Measurements from ENCODE around the gene LRFN3. TPM values are rescaled to one million over a fixed set of nuclear protein-coding genes. Genes with fewer than 3 reads are reported as not detected.
A peak's percentile ranks its signal among the peaks of the same experiment; 100 is the strongest.

The LRFN3 gene
- total and polyA plus RNA-seq, 2 of the 13 experiments (the other 11 are each of a cell fraction or from before 2014, with no cell fraction given): 0.74 to 1.6 TPM

DNA sequence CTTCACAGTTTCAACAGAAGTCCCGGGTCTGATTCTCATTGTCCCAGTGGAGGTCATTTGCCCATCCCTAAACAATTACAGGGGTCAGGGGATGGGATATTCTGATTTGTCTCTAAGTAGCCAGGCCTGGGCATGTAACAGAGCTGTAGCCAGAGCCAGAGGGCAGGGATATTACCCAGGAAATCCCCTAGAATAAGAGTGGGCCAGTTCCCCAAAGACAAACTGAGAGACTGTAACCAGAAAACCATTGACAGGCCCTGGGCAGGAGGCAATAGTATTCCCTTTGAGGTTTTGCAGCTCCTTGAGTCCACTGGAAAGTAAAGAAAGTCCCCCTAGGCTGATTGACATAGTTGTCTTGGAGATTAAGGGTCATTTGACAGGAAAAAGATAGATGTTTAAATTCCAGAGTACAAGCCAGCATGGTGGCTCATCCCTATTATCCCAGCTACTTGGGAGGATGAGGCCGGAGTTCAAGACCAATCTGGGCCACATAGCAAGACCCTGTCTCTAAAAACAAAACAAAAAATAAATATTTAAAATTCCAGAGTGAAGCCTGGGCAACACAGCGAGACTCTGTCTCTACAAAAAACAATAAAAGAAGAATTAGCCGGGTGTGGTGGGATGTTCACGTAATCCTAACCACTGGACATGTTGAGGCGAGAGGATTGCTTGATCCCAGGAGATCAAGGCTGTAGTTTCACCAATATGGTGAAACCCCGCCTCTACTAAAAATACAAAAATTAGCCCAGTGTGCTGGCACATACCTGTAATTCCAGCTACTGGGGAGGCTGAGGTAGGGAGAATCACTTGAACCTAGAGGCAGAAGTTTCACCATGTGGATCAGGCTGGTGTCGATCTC is 57.0 kb downstream of the LRFN3 start:
- Histone ChIP-seq H3K4me2 (ENCODE audit: low read depth, low read length) (no peak overlapping the region), H3K79me2 (ENCODE audit: insufficient read depth, low read length) (peaks cover 24% of the 10 kb centered on the region), H4K20me1 (ENCODE audit: insufficient read depth, low read length) (peaks cover 5% of the 10 kb centered on the region), H3K27ac (ENCODE audit: extremely low read length, insufficient read depth, low read length) (no peak overlapping the region), H3K9ac (ENCODE audit: insufficient read depth, low read depth, low read length) (no peak overlapping the region), H3K4me3 (replicated peaks in 1 of 3; ENCODE audit: insufficient read depth in 1 of 3, low read depth in 2 of 3, low read length in 3 of 3) (no peak overlapping the region), H3K4me1 (ENCODE audit: insufficient read depth, low read length) (peaks cover 42% of the 10 kb centered on the region), H2AFZ (ENCODE audit: low read length) (no peak overlapping the region), H3K27me3 (ENCODE audit: control insufficient read depth in 1 of 2, insufficient read depth in 2 of 2, low read length in 2 of 2) (no peaks in the 10 kb centered on the region), H3K9me3 (ENCODE audit: low read length) (no peaks in the 10 kb centered on the region), H3K36me3 (replicated peaks in 1 of 2; ENCODE audit: control insufficient read depth in 1 of 2, insufficient read depth in 2 of 2, low read length in 2 of 2) (peaks cover 4 to 6% of the 10 kb centered on the region in 2 experiments; a peak in 2 of 5 replicates)
- no peak for DNase-seq (ENCODE audit: low spot score)
- POLR2A ChIA-PET: interaction anchor here (4.2 kb wide), 1 partner anchor 61 kb away, joined by 14 read pairs; the partner anchor contains the start of genes THAP8 and WDR62
- intact Hi-C loops (cut with micrococcal nuclease; ENCODE audit: unreplicated experiment): no loop called here
- no TSS peak for BruUV-seq (replicated peaks)
- no peak for TF ChIP-seq HNF4A (CRISPR knock-in tag; IDR thresholded peaks at IDR 0.05)
- no peak for TF ChIP-seq NR3C1 (CRISPR knock-in tag; IDR thresholded peaks at IDR 0.05)
- TF ChIP-seq REST (IDR thresholded peaks at IDR 0.05; ENCODE audit: borderline replicate concordance in 1 of 2, low read depth in 1 of 2, low read length in 2 of 2): no peak
- TF ChIP-seq ZNF121 (CRISPR knock-in tag; IDR thresholded peaks at IDR 0.05): 0 out of 2 replicates have a peak, but pooled peaks have one; percentile 30
- no peak for TF ChIP-seq POLR2AphosphoS5 (IDR thresholded peaks at IDR 0.05; ENCODE audit: low read depth, low read length)
- TF ChIP-seq GATA4 (IDR thresholded peaks at IDR 0.05; ENCODE audit: borderline replicate concordance, low read depth): no peak
- TF ChIP-seq, protein P1, sequence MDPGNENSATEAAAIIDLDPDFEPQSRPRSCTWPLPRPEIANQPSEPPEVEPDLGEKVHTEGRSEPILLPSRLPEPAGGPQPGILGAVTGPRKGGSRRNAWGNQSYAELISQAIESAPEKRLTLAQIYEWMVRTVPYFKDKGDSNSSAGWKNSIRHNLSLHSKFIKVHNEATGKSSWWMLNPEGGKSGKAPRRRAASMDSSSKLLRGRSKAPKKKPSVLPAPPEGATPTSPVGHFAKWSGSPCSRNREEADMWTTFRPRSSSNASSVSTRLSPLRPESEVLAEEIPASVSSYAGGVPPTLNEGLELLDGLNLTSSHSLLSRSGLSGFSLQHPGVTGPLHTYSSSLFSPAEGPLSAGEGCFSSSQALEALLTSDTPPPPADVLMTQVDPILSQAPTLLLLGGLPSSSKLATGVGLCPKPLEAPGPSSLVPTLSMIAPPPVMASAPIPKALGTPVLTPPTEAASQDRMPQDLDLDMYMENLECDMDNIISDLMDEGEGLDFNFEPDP (CRISPR knock-in tag; conservative IDR thresholded peaks at IDR 0.05): no peak
- TF ChIP-seq ATF4 (CRISPR knock-in tag; IDR thresholded peaks at IDR 0.05): no peak
- no peak for TF ChIP-seq ZNF775 (CRISPR knock-in tag; IDR thresholded peaks at IDR 0.05; ENCODE audit: borderline replicate concordance)
- no peak for FAIRE-seq
- ATAC-seq: no peak
- whole genome bisulfite sequencing (ENCODE audit: low lambda C conversion rate): 80% methylated on average over 7 of the region's 8 CpGs
- in situ Hi-C loops (cut with HindIII; ENCODE audit: extremely low pct_ligation_motif_present, low pct_unique_long_range_greater_than_20kb): no loop called here
- CTCF ChIA-PET (ENCODE audit: low intra/inter-chr PET ratio, low total read pairs): no interaction called here

All from HepG2 (cell line).